MCF 10A (cell line): ENCODE measurements around the gene GABRD. TPM values are rescaled to one million over a fixed set of nuclear protein-coding genes. Genes with fewer than 3 reads are reported as not detected.

Source experiments
- BruUV-seq: library from RNA; stranded (reverse); fragments of 400-500 nt; replicated peaks from 2 replicates; lab custom pipeline; 2021; lab: Mats Ljungman, UMichigan
- CTCF ChIA-PET: fragments of 300-600 bp; sonication (Branson Sonifier 250); formaldehyde crosslinking; extraction: SDS; loops from one replicate; lab custom pipeline; 2021; ENCODE audit warnings: antibody characterized with exemption, inconsistent platforms; lab: Yijun Ruan, JAX
- POLR2A ChIA-PET: fragments of 300-600, 350-650 bp; sonication (Branson Sonifier 250); formaldehyde crosslinking; extraction: SDS; loops from one replicate; lab custom pipeline; 2020; ENCODE audit warnings: antibody characterized with exemption, inconsistent platforms; lab: Yijun Ruan, JAX
- DNase-seq: peaks from one replicate; pipeline ENCODE4 v3.0.0-alpha.2; 2018; ENCODE audit not compliant: unreplicated experiment
- H3K27ac Mint-ChIP-seq: one replicate; pipeline ENCODE4 v1.8.0; 2022; ENCODE audit warnings: mild to moderate bottlenecking, low read depth, mixed read lengths; ENCODE audit not compliant: unreplicated experiment
- H3K27me3 Mint-ChIP-seq: one replicate; pipeline ENCODE4 v1.8.0; 2022; ENCODE audit warnings: mixed read lengths; ENCODE audit not compliant: insufficient read depth, unreplicated experiment
- H3K36me3 Mint-ChIP-seq: one replicate; pipeline ENCODE4 v1.8.0; 2022; ENCODE audit warnings: mild to moderate bottlenecking, moderate library complexity, mixed read lengths; ENCODE audit not compliant: insufficient read depth, unreplicated experiment
- H3K4me1 Mint-ChIP-seq: one replicate; pipeline ENCODE4 v1.8.0; 2022; ENCODE audit warnings: mixed read lengths; ENCODE audit not compliant: insufficient read depth, unreplicated experiment
- H3K4me3 Mint-ChIP-seq: one replicate; pipeline ENCODE4 v1.8.0; 2022; ENCODE audit warnings: mild to moderate bottlenecking, moderate library complexity, mixed read lengths; ENCODE audit not compliant: unreplicated experiment
- H3K9me3 Mint-ChIP-seq: one replicate; pipeline ENCODE4 v1.8.0; 2022; ENCODE audit warnings: mixed read lengths; ENCODE audit not compliant: unreplicated experiment
- intact Hi-C: fragments of 100-400 bp; cut with micrococcal nuclease; formaldehyde crosslinking; loops from 2 replicates; pipeline ENCODE4 v1.14.1; 2022
- total RNA-seq: library from RNA; stranded (reverse); gene quantifications from 2 replicates; pipeline ENCODE4 v1.2.3, GENCODE V29; 2022
- TF ChIP-seq, protein P1 (sequence below): fragments of 200-600 bp; IDR thresholded peaks from one replicate; pipeline ENCODE4 v1.8.0; 2022; ENCODE audit warnings: antibody characterized with exemption, mild to moderate bottlenecking; ENCODE audit not compliant: unreplicated experiment

GABRD gene
- total RNA-seq, 1 experiment from 2014 or later, result not detected

DNA sequence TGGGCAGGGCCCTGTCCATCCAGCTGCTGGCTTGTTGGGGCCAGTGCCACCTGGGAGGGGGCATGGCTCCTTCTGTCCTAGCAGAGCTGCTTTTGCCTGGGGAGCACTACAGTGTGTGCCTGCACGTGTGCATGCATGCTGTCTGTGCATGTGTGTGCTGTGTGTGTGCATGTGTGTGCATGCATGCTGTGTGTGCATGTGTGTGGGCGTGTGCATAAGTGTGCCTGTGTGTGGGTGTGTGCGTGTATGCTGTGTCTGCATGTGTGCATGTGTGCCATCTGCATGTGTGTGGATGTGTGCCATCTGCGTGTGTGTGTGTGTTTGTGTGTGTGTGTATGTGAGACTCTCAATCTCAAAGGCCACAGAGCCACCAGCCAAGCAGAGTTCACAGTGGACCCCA is 22.7 kb downstream of the GABRD start:
- ChIA-PET POLR2A (interaction anchor here (1.1 kb wide), 1 partner anchor 94 kb away, joined by 3 read pairs; no protein-coding TSS in a partner anchor), CTCF (interaction anchor here (0.9 to 3.0 kb wide), 2 partner anchors 13 to 81 kb away, joined by 3 to 22 read pairs; no protein-coding TSS in a partner anchor)
- TF ChIP-seq, protein P1, sequence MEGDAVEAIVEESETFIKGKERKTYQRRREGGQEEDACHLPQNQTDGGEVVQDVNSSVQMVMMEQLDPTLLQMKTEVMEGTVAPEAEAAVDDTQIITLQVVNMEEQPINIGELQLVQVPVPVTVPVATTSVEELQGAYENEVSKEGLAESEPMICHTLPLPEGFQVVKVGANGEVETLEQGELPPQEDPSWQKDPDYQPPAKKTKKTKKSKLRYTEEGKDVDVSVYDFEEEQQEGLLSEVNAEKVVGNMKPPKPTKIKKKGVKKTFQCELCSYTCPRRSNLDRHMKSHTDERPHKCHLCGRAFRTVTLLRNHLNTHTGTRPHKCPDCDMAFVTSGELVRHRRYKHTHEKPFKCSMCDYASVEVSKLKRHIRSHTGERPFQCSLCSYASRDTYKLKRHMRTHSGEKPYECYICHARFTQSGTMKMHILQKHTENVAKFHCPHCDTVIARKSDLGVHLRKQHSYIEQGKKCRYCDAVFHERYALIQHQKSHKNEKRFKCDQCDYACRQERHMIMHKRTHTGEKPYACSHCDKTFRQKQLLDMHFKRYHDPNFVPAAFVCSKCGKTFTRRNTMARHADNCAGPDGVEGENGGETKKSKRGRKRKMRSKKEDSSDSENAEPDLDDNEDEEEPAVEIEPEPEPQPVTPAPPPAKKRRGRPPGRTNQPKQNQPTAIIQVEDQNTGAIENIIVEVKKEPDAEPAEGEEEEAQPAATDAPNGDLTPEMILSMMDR, result no peak
- Mint-ChIP-seq H3K27me3 (no peaks in the 10 kb centered on the region), H3K27ac (no peak overlapping the region), H3K9me3 (no peaks in the 10 kb centered on the region), H3K4me3 (no peak overlapping the region), H3K36me3 (peaks cover 7% of the 10 kb centered on the region), H3K4me1 (no peaks in the 10 kb centered on the region)
- BruUV-seq, result no TSS peak
- no peak for DNase-seq
- intact Hi-C loops, result no loop called here

DNA sequence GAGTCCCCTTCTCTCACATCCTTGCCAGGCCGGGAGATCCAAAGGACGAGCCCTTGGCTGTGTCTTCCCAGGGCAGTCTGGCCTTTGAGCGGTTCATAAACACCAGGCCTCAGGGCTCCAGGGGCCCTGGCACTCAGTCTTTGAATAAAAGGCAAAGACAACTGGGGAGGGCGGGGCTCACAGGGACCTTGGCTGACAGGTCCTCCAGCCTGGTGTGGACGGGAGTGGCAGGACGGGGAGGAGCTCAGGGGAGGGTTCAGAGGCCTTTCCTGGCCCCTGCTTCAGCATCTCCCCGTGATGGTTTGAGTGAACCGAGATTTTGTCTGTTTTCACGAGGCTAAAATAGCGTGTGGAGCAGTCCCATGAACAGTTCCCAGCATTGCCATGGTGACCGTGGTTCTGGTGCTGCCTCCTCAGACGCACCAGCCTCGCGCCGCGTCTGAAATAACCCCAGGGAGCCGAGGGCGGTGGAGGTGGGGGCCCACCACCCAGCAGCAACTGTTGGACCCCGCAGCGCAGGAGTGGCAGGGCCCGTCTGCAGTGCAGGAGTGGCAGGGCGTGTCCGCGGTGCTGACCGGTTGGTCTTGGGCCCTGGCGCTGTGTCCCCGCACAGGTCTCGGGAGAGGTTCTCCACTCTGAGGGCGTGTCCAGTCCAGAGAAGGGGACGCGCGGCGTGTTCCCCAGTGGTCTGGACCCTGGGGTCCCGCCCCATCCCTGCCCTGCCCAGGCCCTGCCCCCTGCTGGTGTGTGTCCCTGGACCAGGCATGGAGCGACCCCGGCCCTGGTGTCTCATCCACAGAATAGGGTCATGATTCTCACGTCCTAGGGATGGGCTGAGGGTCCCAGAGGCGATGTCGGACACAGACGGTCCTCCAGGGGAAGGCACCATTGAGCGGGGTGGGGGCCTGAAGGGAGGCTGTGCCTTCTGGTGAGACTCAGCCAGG is 24.0 kb downstream of the GABRD start:
- CTCF ChIA-PET, result interaction anchor here (0.6 to 5.2 kb wide), 10 partner anchors 9 to 536 kb away, joined by 3 to 129 read pairs (median 7); no protein-coding TSS in a partner anchor
- H3K36me3 Mint-ChIP-seq, result peaks cover 7% of the 10 kb centered on the region
- intact Hi-C loops, result no loop called here
- no peak for DNase-seq
- TF ChIP-seq, protein P1, result no peak
- BruUV-seq, result no TSS peak
- no peak overlapping the region for H3K4me3 Mint-ChIP-seq
- no peaks in the 10 kb centered on the region for H3K4me1 Mint-ChIP-seq
- no peaks in the 10 kb centered on the region for H3K27me3 Mint-ChIP-seq
- no peak overlapping the region for H3K27ac Mint-ChIP-seq
- POLR2A ChIA-PET, result interaction anchor here (1.1 to 1.6 kb wide), 3 partner anchors 82 to 134 kb away, joined by 3 to 8 read pairs (median 3); no protein-coding TSS in a partner anchor
- no peaks in the 10 kb centered on the region for H3K9me3 Mint-ChIP-seq

DNA sequence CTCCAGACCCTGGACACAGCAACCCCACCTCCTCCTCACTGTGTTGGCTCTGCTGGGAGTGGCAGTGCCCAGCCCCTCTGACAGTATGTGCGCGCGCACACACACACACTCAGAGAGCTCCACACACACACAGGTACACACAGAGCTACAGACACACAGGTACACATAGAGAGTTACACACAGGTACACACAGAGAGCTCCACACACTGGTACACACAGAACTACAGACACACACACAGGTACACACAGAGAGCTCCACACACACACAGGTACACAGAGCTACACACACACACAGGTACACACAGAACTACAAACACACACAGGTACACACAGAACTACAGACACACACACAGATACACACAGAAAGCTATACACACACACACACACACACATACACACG is 24.7 kb downstream of the GABRD start:
- no TSS peak for BruUV-seq
- ChIA-PET CTCF (interaction anchor here (0.6 to 5.2 kb wide), 26 partner anchors 9 to 220 kb away, joined by 3 to 129 read pairs (median 4); no protein-coding TSS in a partner anchor), POLR2A (interaction anchor here (1.5 to 1.6 kb wide), 2 partner anchors 83 to 135 kb away, joined by 3 to 8 read pairs; no protein-coding TSS in a partner anchor)
- no peaks in the 10 kb centered on the region for H3K27me3 Mint-ChIP-seq
- no peaks in the 10 kb centered on the region for H3K9me3 Mint-ChIP-seq
- TF ChIP-seq, protein P1, result no peak
- no peak for DNase-seq
- H3K27ac Mint-ChIP-seq, result no peak overlapping the region
- peak overlapping the region; percentile 11 for H3K4me3 Mint-ChIP-seq
- intact Hi-C loops, result no loop called here
- H3K4me1 Mint-ChIP-seq, result no peaks in the 10 kb centered on the region
- H3K36me3 Mint-ChIP-seq, result peaks cover 7% of the 10 kb centered on the region
